Vagina (tissue), 2 donors: Measurements from ENCODE around the gene RAB4A.

Experiments
- POLR2A ChIP-seq, 2 donors: fragments of 450-650 bp; IDR thresholded peaks; one replicate each; pipeline ENCODE4 v1.6.1; 2017; ENCODE audit warnings: antibody characterized with exemption in 2 of 2, mild to moderate bottlenecking in 2 of 2, moderate library complexity in 2 of 2
- TF ChIP-seq, protein P1 (sequence below), 3 experiments: fragments of 450-650 bp in 2 of 3; fragments of 200-600 bp in 1 of 3; sonication (generic) in 1 of 3; IDR thresholded peaks; one replicate each; pipeline ENCODE4 v1.5.1; 2017 to 2019; ENCODE audit warnings: antibody characterized with exemption in 3 of 3, mild to moderate bottlenecking in 2 of 3, moderate library complexity in 2 of 3

- no peak for TF ChIP-seq POLR2A (IDR thresholded peaks at IDR 0.05)
- TF ChIP-seq, protein P1, sequence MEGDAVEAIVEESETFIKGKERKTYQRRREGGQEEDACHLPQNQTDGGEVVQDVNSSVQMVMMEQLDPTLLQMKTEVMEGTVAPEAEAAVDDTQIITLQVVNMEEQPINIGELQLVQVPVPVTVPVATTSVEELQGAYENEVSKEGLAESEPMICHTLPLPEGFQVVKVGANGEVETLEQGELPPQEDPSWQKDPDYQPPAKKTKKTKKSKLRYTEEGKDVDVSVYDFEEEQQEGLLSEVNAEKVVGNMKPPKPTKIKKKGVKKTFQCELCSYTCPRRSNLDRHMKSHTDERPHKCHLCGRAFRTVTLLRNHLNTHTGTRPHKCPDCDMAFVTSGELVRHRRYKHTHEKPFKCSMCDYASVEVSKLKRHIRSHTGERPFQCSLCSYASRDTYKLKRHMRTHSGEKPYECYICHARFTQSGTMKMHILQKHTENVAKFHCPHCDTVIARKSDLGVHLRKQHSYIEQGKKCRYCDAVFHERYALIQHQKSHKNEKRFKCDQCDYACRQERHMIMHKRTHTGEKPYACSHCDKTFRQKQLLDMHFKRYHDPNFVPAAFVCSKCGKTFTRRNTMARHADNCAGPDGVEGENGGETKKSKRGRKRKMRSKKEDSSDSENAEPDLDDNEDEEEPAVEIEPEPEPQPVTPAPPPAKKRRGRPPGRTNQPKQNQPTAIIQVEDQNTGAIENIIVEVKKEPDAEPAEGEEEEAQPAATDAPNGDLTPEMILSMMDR (IDR thresholded peaks at IDR 0.05) = no peak
Observed at GRCh38 chr1:229305392-229305791, 34.5 kb downstream of the RAB4A start.
